Measurements from ENCODE around the gene FNDC3B.

FNDC3B gene

GRCh38 chr3:172320468-172320867, 281.1 kb downstream of the FNDC3B start:
- H3K27me3 ChIP-seq (ENCODE audit: control insufficient read depth in 3 of 3, insufficient read depth in 3 of 3, low read depth in 1 of 3, low read length in 3 of 3), result no peaks in the 10 kb centered on the region
- no peak overlapping the region for H2AFZ ChIP-seq (ENCODE audit: low read length)
- H4K91ac ChIP-seq (ENCODE audit: low read depth, low read length, poor library complexity), result no peak overlapping the region
- H3K9ac ChIP-seq (ENCODE audit: low read depth, low read length, poor library complexity), result no peak overlapping the region
- H2BK120ac ChIP-seq (ENCODE audit: low read depth, low read length), result no peak overlapping the region
- no peak overlapping the region for H2BK5ac ChIP-seq (ENCODE audit: low read length)
- peaks cover 0 to 6% of the 10 kb centered on the region in 2 donors for H3K4me1 ChIP-seq (ENCODE audit: control insufficient read depth in 2 of 2, insufficient read depth in 1 of 2, low read depth in 1 of 2, low read length in 2 of 2)
- no peak overlapping the region for H3K14ac ChIP-seq (ENCODE audit: low read length)
- no peak overlapping the region for H3K4ac ChIP-seq (ENCODE audit: low read length)
- no peak overlapping the region for H3K4me3 ChIP-seq (ENCODE audit: low read length in 2 of 2)
- no peaks in the 10 kb centered on the region for H3K9me3 ChIP-seq (replicated peaks in 1 of 2; ENCODE audit: control insufficient read depth in 2 of 2, insufficient read depth in 1 of 2, low read depth in 1 of 2, low read length in 2 of 2)
- no peak overlapping the region for H4K8ac ChIP-seq (ENCODE audit: low read depth, low read length)
- H2BK15ac ChIP-seq (ENCODE audit: low read length), result no peak overlapping the region
- no peak overlapping the region for H3K18ac ChIP-seq (ENCODE audit: low read length)
- no peaks in the 10 kb centered on the region for H3K79me1 ChIP-seq (ENCODE audit: low read depth, low read length)
- no peak overlapping the region for H3K4me2 ChIP-seq (ENCODE audit: insufficient read depth, low read length, poor library complexity, severe bottlenecking)
- DNase-seq (ENCODE audit: low spot score), result no peak
- peaks cover 11 to 91% of the 10 kb centered on the region in 2 donors for H3K36me3 ChIP-seq (replicated peaks in 1 of 2; ENCODE audit: control insufficient read depth in 2 of 2, insufficient read depth in 2 of 2, low read length in 2 of 2)
- no peak overlapping the region for H3K27ac ChIP-seq (replicated peaks; ENCODE audit: low read length)
- no peak overlapping the region for H3K23ac ChIP-seq (ENCODE audit: low read depth, low read length, poor library complexity)
- no peak overlapping the region for H2BK12ac ChIP-seq (ENCODE audit: low read length)
- no CpG with 5 or more reads among the region's 2 CpGs for WGBS, 2 donors (ENCODE audit: extremely low coverage in 2 of 2, insufficient read length in 2 of 2, insufficient replicate concordance in 1 of 2)
- no peak overlapping the region for H2AK5ac ChIP-seq (ENCODE audit: low read depth, low read length)

GRCh38 chr3:172321035-172321434, 281.7 kb downstream of the FNDC3B start:
- H3K36me3 ChIP-seq (replicated peaks in 1 of 2; ENCODE audit: control insufficient read depth in 2 of 2, insufficient read depth in 2 of 2, low read length in 2 of 2), result peaks cover 11 to 91% of the 10 kb centered on the region in 2 donors
- no peaks in the 10 kb centered on the region for H3K79me1 ChIP-seq (ENCODE audit: low read depth, low read length)
- no peak overlapping the region for H3K4me2 ChIP-seq (ENCODE audit: insufficient read depth, low read length, poor library complexity, severe bottlenecking)
- H2AFZ ChIP-seq (ENCODE audit: low read length), result no peak overlapping the region
- H4K8ac ChIP-seq (ENCODE audit: low read depth, low read length), result no peak overlapping the region
- WGBS, 2 donors (ENCODE audit: extremely low coverage in 2 of 2, insufficient read length in 2 of 2, insufficient replicate concordance in 1 of 2), result no CpG with 5 or more reads among the region's 2 CpGs
- H3K4ac ChIP-seq (ENCODE audit: low read length), result no peak overlapping the region
- no peak for DNase-seq (ENCODE audit: low spot score)
- H3K4me1 ChIP-seq (ENCODE audit: control insufficient read depth in 2 of 2, insufficient read depth in 1 of 2, low read depth in 1 of 2, low read length in 2 of 2), result peaks cover 0 to 6% of the 10 kb centered on the region in 2 donors
- no peak overlapping the region for H3K9ac ChIP-seq (ENCODE audit: low read depth, low read length, poor library complexity)
- no peak overlapping the region for H3K23ac ChIP-seq (ENCODE audit: low read depth, low read length, poor library complexity)
- H3K4me3 ChIP-seq (ENCODE audit: low read length in 2 of 2), result no peak overlapping the region
- H2BK12ac ChIP-seq (ENCODE audit: low read length), result no peak overlapping the region
- no peak overlapping the region for H4K91ac ChIP-seq (ENCODE audit: low read depth, low read length, poor library complexity)
- no peaks in the 10 kb centered on the region for H3K9me3 ChIP-seq (replicated peaks in 1 of 2; ENCODE audit: control insufficient read depth in 2 of 2, insufficient read depth in 1 of 2, low read depth in 1 of 2, low read length in 2 of 2)
- H2AK5ac ChIP-seq (ENCODE audit: low read depth, low read length), result no peak overlapping the region
- H3K14ac ChIP-seq (ENCODE audit: low read length), result no peak overlapping the region
- H2BK5ac ChIP-seq (ENCODE audit: low read length), result no peak overlapping the region
- no peak overlapping the region for H2BK15ac ChIP-seq (ENCODE audit: low read length)
- no peak overlapping the region for H3K18ac ChIP-seq (ENCODE audit: low read length)
- no peaks in the 10 kb centered on the region for H3K27me3 ChIP-seq (ENCODE audit: control insufficient read depth in 3 of 3, insufficient read depth in 3 of 3, low read depth in 1 of 3, low read length in 3 of 3)
- H3K27ac ChIP-seq (replicated peaks; ENCODE audit: low read length), result no peak overlapping the region
- H2BK120ac ChIP-seq (ENCODE audit: low read depth, low read length), result no peak overlapping the region

GRCh38 chr3:172323894-172324610, 284.7 kb downstream of the FNDC3B start:
- Histone ChIP-seq H3K27ac (replicated peaks; ENCODE audit: low read length) (no peak overlapping the region), H2BK15ac (ENCODE audit: low read length) (no peak overlapping the region), H3K4ac (ENCODE audit: low read length) (no peak overlapping the region), H4K91ac (ENCODE audit: low read depth, low read length, poor library complexity) (no peak overlapping the region), H3K9me3 (replicated peaks in 1 of 2; ENCODE audit: control insufficient read depth in 2 of 2, insufficient read depth in 1 of 2, low read depth in 1 of 2, low read length in 2 of 2) (no peaks in the 10 kb centered on the region), H3K4me2 (ENCODE audit: insufficient read depth, low read length, poor library complexity, severe bottlenecking) (no peak overlapping the region), H2BK120ac (ENCODE audit: low read depth, low read length) (no peak overlapping the region), H2AK5ac (ENCODE audit: low read depth, low read length) (no peak overlapping the region), H3K4me1 (ENCODE audit: control insufficient read depth in 2 of 2, insufficient read depth in 1 of 2, low read depth in 1 of 2, low read length in 2 of 2) (peaks cover 0 to 2% of the 10 kb centered on the region in 2 donors), H3K79me1 (ENCODE audit: low read depth, low read length) (no peaks in the 10 kb centered on the region), H2AFZ (ENCODE audit: low read length) (no peak overlapping the region), H2BK5ac (ENCODE audit: low read length) (no peak overlapping the region), H3K23ac (ENCODE audit: low read depth, low read length, poor library complexity) (no peak overlapping the region), H3K27me3 (ENCODE audit: control insufficient read depth in 3 of 3, insufficient read depth in 3 of 3, low read depth in 1 of 3, low read length in 3 of 3) (no peaks in the 10 kb centered on the region), H3K14ac (ENCODE audit: low read length) (no peak overlapping the region), H3K9ac (ENCODE audit: low read depth, low read length, poor library complexity) (no peak overlapping the region), H3K36me3 (replicated peaks in 1 of 2; ENCODE audit: control insufficient read depth in 2 of 2, insufficient read depth in 2 of 2, low read length in 2 of 2) (peaks cover 10 to 94% of the 10 kb centered on the region in 2 donors), H2BK12ac (ENCODE audit: low read length) (no peak overlapping the region), H4K8ac (ENCODE audit: low read depth, low read length) (no peak overlapping the region), H3K4me3 (ENCODE audit: low read length in 2 of 2) (no peak overlapping the region), H3K18ac (ENCODE audit: low read length) (no peak overlapping the region)
- WGBS, 2 donors (ENCODE audit: extremely low coverage in 2 of 2, insufficient read length in 2 of 2, insufficient replicate concordance in 1 of 2), result no CpG with 5 or more reads among the region's 10 CpGs
- DNase-seq (ENCODE audit: low spot score), result no peak

GRCh38 chr3:172324611-172325203, 285.3 kb downstream of the FNDC3B start:
- H2BK120ac ChIP-seq (ENCODE audit: low read depth, low read length), result no peak overlapping the region
- H2AK5ac ChIP-seq (ENCODE audit: low read depth, low read length), result no peak overlapping the region
- peak overlapping the region; percentile 59 for H3K23ac ChIP-seq (ENCODE audit: low read depth, low read length, poor library complexity)
- no peak overlapping the region for H3K4me2 ChIP-seq (ENCODE audit: insufficient read depth, low read length, poor library complexity, severe bottlenecking)
- H3K4me1 ChIP-seq (ENCODE audit: control insufficient read depth in 2 of 2, insufficient read depth in 1 of 2, low read depth in 1 of 2, low read length in 2 of 2), result peaks cover 0 to 2% of the 10 kb centered on the region in 2 donors
- H3K4ac ChIP-seq (ENCODE audit: low read length), result no peak overlapping the region
- no peaks in the 10 kb centered on the region for H3K9me3 ChIP-seq (replicated peaks in 1 of 2; ENCODE audit: control insufficient read depth in 2 of 2, insufficient read depth in 1 of 2, low read depth in 1 of 2, low read length in 2 of 2)
- H3K27me3 ChIP-seq (ENCODE audit: control insufficient read depth in 3 of 3, insufficient read depth in 3 of 3, low read depth in 1 of 3, low read length in 3 of 3), result no peaks in the 10 kb centered on the region
- H3K18ac ChIP-seq (ENCODE audit: low read length), result no peak overlapping the region
- no peaks in the 10 kb centered on the region for H3K79me1 ChIP-seq (ENCODE audit: low read depth, low read length)
- H2AFZ ChIP-seq (ENCODE audit: low read length), result no peak overlapping the region
- no peak overlapping the region for H2BK15ac ChIP-seq (ENCODE audit: low read length)
- H2BK12ac ChIP-seq (ENCODE audit: low read length), result no peak overlapping the region
- no CpG with 5 or more reads among the region's 7 CpGs for WGBS, 2 donors (ENCODE audit: extremely low coverage in 2 of 2, insufficient read length in 2 of 2, insufficient replicate concordance in 1 of 2)
- no peak overlapping the region for H3K4me3 ChIP-seq (ENCODE audit: low read length in 2 of 2)
- H3K27ac ChIP-seq (replicated peaks; ENCODE audit: low read length), result no peak overlapping the region
- H4K91ac ChIP-seq (ENCODE audit: low read depth, low read length, poor library complexity), result no peak overlapping the region
- H4K8ac ChIP-seq (ENCODE audit: low read depth, low read length), result no peak overlapping the region
- H2BK5ac ChIP-seq (ENCODE audit: low read length), result no peak overlapping the region
- H3K14ac ChIP-seq (ENCODE audit: low read length), result no peak overlapping the region
- no peak for DNase-seq (ENCODE audit: low spot score)
- no peak overlapping the region for H3K9ac ChIP-seq (ENCODE audit: low read depth, low read length, poor library complexity)
- H3K36me3 ChIP-seq (replicated peaks in 1 of 2; ENCODE audit: control insufficient read depth in 2 of 2, insufficient read depth in 2 of 2, low read length in 2 of 2), result peaks cover 8 to 94% of the 10 kb centered on the region in 2 donors
